Glomerular endothelial cell (primary cell): ENCODE results near the gene SLC27A5. TPM values are rescaled to one million over a fixed set of nuclear protein-coding genes. Genes with fewer than 3 reads are reported as not detected.
"Not testable (repeated sequence)": the region's sequence is repeated elsewhere in the genome, so short reads cannot be mapped to it uniquely, and the experiment has no call there.

Source experiments
- DNase-seq: peaks from one replicate; pipeline ENCODE4 v3.0.0-alpha.2; 2011; ENCODE audit warnings: low read depth, low spot score; ENCODE audit errors: extremely low read depth
- total RNA-seq: library from RNA; depleted of rRNA; stranded (reverse); fragments of >200 nt; gene quantifications from 2 replicates; pipeline ENCODE4 v1.2.3, GENCODE V29; 2015

Gene SLC27A5
- total RNA-seq, 1 donor from 2014 or later = 8.7 TPM

DNA sequence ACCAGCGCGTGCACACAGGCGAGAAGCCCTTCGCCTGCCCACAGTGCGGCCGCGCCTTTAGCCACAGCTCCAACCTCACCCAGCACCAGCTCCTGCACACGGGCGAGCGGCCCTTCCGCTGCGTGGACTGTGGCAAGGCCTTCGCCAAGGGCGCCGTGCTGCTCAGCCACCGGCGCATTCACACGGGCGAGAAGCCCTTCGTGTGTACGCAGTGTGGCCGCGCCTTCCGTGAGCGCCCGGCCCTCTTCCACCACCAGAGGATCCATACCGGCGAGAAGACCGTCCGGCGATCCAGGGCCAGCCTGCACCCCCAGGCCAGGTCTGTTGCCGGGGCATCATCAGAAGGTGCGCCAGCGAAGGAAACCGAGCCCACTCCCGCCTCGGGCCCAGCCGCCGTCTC lies 40.1 kb downstream of the SLC27A5 start:
- DNase-seq = no peak

DNA sequence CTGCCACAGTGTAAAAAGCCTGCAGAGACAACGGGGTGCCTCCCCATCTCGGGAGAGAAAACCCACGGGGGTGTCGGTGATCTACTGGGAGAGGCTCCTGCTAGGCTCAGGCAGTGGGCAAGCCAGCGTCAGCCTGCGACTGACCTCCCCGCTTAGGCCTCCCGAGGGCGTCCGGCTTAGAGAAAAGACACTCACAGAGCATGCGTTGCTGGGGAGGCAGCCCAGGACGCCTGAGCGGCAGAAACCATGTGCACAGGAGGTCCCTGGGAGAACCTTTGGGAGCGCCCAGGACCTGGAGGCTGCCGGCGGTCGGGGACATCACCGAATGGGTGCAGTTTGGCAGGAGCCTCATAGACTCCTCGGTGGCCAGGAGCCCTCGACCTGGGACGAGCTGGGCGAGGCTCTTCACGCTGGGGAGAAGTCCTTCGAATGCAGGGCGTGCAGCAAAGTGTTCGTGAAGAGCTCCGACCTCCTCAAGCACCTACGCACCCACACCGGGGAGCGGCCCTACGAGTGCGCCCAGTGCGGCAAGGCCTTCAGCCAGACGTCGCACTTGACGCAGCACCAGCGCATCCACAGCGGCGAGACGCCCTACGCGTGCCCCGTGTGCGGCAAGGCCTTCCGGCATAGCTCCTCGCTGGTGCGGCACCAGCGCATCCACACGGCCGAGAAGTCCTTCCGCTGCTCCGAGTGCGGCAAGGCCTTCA lies 40.8 kb downstream of the SLC27A5 start:
- DNase-seq = not testable (repeated sequence)

DNA sequence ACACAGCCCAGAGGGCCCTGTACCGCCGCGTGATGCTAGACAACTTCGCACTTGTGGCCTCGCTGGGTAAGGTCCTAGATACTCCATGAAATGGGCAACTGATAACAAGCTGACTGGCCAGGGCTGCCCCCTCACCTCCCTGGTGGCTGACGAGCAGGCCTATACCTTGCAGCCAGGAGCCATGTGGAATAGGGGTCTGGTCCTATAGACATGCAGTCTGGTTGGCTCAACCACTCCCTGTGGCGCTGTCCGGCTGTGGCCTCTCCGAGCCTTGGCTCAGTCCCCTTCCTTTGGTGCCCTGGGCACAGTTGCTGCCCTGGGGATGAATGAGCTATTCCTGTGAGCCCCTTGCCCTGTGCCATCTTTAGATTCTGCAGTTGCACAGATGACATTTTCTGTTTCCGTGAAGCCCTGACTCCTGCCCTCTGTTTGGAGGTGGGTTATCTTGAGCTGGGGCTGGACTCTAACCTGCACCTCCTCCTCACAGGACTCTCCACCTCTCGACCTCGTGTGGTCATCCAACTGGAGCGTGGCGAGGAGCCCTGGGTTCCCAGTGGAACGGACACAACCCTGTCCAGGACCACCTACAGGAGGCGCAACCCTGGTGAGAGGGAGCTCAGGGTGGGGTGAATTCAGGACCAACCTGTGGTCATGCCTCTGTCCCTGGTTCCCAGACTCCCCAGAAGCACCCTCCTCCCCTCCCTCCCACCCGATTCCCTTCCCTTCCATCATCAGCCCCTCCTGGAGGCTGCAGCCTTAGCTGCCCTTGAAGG lies 42.4 kb downstream of the SLC27A5 start:
- no peak for DNase-seq

DNA sequence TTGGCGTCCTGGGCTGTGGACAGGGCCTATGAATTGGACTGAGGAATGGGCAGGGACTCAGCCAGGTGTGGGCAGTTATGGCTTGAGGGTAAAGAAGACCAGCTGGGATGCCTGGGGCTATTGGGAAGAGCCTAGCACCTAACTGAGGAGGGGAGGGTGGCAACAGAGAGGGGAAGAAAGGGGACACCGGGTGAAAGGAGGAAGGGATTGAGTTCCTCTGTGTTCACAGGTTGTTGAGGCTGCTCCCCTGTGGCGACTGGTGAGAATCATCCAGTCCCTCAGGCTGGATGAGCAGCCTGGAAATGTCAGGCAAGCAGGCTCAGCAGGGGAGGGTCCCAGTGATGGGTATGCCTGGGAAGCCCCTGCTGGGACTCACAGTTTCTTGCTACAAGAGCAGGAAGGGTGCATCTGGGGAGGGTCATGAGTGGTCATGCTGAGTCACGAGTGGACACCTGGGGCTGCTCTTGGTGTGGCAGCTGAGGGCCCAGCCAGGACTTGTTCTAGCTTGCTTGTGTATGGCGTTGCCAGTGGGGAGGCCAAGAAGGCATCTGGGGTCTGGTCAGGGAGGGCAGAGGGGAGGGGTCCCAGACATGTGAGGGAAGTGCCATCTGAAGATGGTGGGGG lies 43.5 kb downstream of the SLC27A5 start:
- no peak for DNase-seq

DNA sequence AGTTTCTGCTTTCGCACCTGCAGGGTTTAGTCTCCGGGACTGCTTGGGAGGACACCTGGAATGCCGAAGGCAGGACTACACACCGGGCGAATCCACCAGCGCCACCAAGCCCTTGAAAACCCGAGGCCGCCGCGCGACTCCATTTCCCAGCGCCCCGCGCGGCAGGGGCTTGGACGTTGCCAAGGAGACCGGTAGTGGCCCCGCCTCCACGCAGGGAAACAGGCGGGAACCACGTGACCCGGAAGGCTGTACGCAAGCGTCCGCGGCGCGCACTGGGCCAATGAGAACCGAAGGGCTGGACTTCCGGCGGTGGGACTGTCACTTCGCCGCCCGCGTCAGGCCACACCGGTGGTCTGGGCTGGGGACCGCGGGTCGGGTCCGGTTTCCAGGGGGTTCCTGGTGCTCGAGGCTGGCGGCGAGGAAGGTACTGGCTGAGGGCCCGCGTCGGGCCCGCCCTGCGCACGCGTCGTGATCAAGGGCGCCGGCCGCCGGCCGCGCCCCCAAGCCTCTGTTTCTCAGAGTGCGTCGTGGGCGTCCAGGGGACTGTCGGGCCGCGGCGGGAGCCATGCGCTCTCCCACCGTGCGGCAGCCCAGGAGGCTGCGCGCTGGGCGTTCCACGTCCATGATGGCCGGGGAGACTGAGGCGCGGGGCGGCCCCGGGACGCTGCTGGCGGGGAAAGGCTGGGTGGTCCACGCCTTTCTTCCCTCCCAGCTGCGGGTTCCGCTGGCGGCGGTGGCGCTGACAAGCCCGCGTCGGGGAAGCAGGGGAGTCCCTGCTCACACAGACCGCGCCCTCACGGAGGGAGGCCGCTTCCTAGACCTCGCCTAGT lies 44.8 kb downstream of the SLC27A5 start, which contains the start of gene ZNF324:
Gene ZNF324, plus strand, starts transcription at position 321 of the 830 bp plus-strand sequence. CDS start 2,106 bp downstream, outside the sequence.
- peak; percentile 79 for DNase-seq

DNA sequence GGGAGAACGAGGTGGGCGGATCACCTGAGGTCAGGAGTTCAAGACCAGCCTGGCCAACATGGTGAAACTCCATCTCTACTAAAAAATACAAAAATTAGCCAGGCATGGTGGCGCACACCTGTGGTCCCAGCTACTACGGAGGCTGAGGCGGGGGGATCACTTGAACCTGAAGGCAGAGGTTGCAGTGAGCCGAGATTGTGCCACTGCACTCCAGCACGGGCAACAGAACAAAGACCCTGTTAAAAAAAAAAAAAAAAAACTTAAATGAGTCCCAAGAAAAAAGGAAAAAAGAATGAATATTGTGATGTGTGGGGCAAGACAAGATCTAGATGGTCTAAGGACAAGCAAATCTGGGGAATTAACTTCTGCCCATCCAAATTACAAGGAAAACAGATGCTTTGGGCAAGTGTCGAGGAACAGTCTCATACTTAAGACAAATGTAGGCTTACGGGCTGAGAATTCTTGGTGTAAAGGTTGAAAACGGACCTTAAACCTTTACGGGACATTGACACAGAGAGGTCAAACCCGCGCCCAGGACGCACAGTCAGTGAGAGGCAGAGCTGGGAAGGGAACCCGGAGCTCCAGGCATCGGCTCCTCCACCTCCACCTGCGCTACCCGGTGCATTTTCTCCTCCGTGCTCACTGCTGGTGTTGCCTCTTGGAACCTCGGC lies 45.6 kb downstream of the SLC27A5 start:
- no peak for DNase-seq

DNA sequence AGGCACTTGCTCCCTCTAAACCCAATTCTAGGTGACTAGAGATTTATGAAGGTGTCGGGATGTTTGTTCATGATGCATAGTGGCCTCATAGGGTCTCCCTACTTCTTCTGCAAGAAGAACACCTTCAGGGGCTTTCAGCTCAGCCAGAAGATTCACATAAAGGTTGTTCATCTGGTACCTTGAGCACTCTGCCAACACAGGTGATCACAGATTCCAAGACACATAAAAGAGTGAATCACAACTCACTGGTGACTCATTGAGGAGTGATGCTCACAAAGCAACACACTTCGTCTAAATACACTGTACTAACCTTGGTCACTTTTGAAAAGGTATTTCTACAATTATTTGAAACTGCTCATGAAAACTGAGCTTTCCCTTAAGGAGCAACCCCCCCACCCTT lies 51.8 kb downstream of the SLC27A5 start:
- DNase-seq = no peak

DNA sequence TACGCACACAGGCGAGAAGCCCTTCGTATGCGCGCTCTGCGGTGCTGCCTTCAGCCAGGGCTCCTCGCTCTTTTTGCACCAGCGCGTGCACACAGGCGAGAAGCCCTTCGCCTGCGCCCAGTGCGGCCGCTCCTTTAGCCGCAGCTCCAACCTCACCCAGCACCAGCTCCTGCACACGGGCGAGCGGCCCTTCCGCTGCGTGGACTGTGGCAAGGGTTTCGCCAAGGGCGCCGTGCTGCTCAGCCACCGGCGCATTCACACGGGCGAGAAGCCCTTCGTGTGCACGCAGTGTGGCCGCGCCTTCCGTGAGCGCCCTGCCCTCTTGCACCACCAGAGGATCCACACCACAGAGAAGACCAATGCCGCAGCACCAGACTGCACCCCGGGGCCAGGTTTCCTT lies 55.7 kb downstream of the SLC27A5 start:
- no peak for DNase-seq

DNA sequence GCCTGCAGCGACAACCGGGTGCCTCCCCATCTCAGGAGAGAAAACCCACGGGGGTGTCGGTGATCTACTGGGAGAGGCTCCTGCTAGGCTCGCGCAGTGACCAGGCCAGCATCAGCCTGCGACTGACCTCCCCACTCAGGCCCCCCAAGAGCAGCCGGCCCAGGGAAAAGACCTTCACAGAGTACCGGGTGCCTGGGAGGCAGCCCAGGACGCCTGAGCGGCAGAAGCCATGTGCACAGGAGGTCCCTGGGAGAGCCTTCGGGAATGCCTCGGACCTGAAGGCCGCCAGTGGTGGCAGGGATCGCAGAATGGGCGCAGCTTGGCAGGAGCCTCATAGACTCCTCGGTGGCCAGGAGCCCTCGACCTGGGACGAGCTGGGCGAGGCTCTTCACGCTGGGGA lies 56.5 kb downstream of the SLC27A5 start:
- DNase-seq = no peak

DNA sequence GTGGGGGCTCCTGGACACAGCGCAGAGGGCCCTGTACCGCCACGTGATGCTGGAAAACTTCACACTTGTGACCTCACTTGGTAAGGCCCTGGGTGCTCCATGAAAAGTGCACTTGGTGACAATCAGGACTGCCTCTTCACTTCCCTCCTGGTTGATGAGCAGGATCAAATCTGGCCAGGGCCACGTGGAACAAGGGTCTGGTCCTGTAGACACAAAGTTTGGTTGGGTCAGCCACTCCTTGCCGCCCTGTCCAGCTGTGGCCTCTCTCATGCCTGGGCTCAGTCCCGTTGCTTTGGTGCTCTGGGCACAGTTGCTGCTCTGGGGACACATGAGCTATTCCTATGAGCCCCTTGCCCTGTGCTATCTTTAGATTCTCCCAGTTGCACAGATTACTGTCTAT lies 58.0 kb downstream of the SLC27A5 start:
- DNase-seq = no peak

DNA sequence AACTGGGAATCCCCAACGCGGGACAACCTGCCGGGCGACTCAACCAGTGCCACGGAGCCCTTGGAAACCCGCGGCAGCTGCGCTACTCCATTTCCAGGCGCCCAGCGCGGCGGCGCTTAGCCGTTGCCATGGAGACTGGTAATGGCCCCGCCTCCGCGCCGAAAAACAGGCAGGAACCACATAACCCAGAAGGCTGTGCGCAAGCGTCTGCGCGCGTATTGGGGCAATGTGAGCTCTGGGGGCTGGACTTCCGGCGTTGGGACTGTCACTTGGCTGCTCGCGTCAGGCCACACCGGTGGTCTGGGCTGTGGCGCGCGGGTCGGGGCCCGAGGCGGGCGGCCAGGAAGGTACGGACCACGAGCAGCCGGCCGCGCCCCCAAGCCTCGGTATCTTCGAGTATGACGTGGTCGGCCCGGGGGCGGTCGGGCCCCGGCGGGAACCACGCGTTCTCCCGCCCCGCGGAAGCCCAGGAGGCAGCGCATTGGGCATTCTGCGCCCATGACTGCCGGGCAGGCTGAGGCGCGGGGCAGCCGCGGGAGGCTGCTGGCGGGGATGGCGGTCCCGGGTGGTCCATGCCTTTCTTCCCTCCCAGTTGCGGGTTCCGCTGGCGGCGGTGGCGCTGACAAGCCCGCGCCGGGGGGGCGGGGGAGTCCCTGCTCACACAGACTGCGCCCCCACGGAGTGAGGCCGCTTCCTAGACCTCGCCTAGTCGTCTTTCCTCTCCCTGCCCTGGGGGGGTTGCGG lies 60.3 kb downstream of the SLC27A5 start, which contains the start of gene ZNF324B:
Gene ZNF324B, plus strand, starts transcription at position 265 of the 744 bp plus-strand sequence. CDS start 2,080 bp downstream, outside the sequence.
- DNase-seq = no peak

DNA sequence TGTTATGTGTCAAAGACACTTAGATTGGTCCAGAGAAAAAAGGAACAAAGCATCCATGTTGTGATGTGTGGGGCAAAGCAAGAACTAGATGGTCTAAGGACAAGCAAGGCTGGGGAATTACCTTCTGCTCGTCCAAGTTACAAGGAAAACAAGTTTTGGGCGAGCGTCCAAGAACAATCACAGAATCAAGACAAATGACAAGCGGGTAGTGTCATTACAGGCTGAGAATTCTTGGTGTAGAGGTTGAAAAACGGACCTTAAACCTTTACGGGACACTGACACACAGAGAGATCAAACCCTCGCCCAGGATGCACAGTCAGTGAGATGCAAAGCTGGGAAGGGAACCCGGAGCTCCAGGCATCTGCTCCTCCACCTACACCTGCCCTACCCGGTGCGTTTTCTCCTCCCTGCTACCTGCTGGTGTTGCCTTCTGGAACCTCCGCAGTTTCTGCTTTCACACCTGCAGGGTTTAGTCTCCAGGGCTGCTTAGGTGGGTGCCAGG lies 60.9 kb downstream of the SLC27A5 start:
- no peak for DNase-seq

DNA sequence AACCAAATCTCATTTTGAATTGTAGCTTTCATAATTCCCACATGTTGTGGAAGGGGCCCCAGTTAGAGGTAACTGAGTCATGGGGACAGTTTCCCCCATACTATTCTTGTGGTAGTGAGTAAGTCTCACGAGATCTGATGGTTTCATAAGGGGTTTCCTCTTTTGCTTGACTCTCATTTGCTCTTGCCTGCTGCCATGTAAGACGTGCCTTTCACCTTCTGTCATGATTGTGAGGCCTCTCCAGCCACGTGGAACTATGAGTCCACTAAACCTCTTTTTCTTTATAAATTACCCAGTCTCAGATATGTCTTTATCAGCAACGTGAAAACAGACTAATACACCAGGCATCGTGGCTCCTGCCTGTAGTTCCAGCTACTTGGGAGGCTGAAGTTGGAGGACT lies 61.8 kb downstream of the SLC27A5 start:
- DNase-seq = not testable (repeated sequence)

DNA sequence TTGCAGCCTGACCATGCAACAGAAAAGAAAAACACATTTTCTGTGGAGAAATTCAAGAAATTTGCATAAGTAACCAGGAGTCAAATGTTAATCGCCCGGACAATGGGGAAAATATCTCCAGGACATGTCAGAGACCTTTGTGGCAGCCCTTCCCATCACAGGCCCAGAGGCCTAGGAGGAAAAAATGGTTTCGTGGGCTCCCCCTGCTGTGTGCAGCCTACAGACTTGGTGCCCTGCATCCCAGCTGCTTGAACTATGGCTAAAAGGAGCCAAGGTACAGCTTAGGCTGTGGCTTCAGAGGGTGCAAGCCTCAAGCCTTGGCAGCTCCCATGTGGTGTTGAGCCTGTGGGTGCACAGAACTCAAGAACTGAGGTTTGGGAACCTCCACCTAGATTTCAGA lies 62.9 kb downstream of the SLC27A5 start:
- not testable (repeated sequence) for DNase-seq

Other genes with a start within 250 kb of the SLC27A5 start
- gene ZNF8, start 233.0 kb downstream of the SLC27A5 start, total RNA-seq = 7.3 and 8.6 TPM in 2 replicates
- gene ERVK3-1, start 206.6 kb downstream of the SLC27A5 start, total RNA-seq = 15.6 and 34.3 TPM in 2 replicates
- gene ZSCAN22, start 185.0 kb downstream of the SLC27A5 start, total RNA-seq = 1.8 and 3.5 TPM in 2 replicates
- gene A1BG, start 158.5 kb downstream of the SLC27A5 start, total RNA-seq = 11.8 and 40.5 TPM in 2 replicates
- gene ZNF497, start 149.2 kb downstream of the SLC27A5 start, total RNA-seq = 0.58 and 1.2 TPM in 2 replicates
- gene ZNF837, start 131.0 kb downstream of the SLC27A5 start, total RNA-seq = 1.9 and 5.3 TPM in 2 replicates
- 1,315 and 2,062 TPM in 2 replicates for gene RPS5, start 124.7 kb downstream of the SLC27A5 start, total RNA-seq
- gene RNF225, start 116.3 kb downstream of the SLC27A5 start, total RNA-seq = 0.68 TPM in 1 of 2 replicates, not detected in the other
- 5.7 and 8.4 TPM in 2 replicates for gene ZNF584, start 103.3 kb downstream of the SLC27A5 start, total RNA-seq
- 3.3 and 4.4 TPM in 2 replicates for gene ZNF132, start 71.8 kb downstream of the SLC27A5 start, total RNA-seq
- gene ZNF324B, start 60.4 kb downstream of the SLC27A5 start, total RNA-seq = 5.3 and 6.3 TPM in 2 replicates
- gene ZNF324, start 44.9 kb downstream of the SLC27A5 start, total RNA-seq = 14.3 and 19.5 TPM in 2 replicates
- 10.9 and 11.5 TPM in 2 replicates for gene ZNF446, start 35.6 kb downstream of the SLC27A5 start, total RNA-seq
- 15.4 and 16.7 TPM in 2 replicates for gene ZBTB45, start 7.8 kb upstream of the SLC27A5 start, total RNA-seq
- gene TRIM28, start 32.1 kb upstream of the SLC27A5 start, total RNA-seq = 252 and 298 TPM in 2 replicates
- 104 and 137 TPM in 2 replicates for gene CHMP2A, start 43.1 kb upstream of the SLC27A5 start, total RNA-seq
- 34.7 and 60.8 TPM in 2 replicates for gene UBE2M, start 46.6 kb upstream of the SLC27A5 start, total RNA-seq
- 18.6 and 23.1 TPM in 2 replicates for gene MZF1, start 61.3 kb upstream of the SLC27A5 start, total RNA-seq